Measurements from ENCODE around the gene GRXCR1.

Gene GRXCR1

GRCh38 chr4:42923431-42923830 lies 30.9 kb downstream of the GRXCR1 start:
- no peaks in the 10 kb centered on the region for H3K79me2 ChIP-seq (ENCODE audit: insufficient read depth, low read depth)
- no peak overlapping the region for H3K4me3 ChIP-seq (IDR thresholded peaks at IDR 0.05; ENCODE audit: insufficient read depth, low read depth, low read length)
- H3K27ac ChIP-seq = no peak overlapping the region
- no peaks in the 10 kb centered on the region for H3K27me3 ChIP-seq (ENCODE audit: insufficient read depth, low read depth)
- no peaks in the 10 kb centered on the region for H3K4me1 ChIP-seq (ENCODE audit: low read depth, poor library complexity, severe bottlenecking)
- no peak overlapping the region for H3K4me2 ChIP-seq
- no peak for TF ChIP-seq CTCF (conservative IDR thresholded peaks at IDR 0.05; ENCODE audit: low read depth, low read length)
- no peak overlapping the region for H3K9ac ChIP-seq
- no peak overlapping the region for H2AFZ ChIP-seq (ENCODE audit: low read depth)
- H4K20me1 ChIP-seq (ENCODE audit: insufficient read depth) = no peaks in the 10 kb centered on the region
- H3K36me3 ChIP-seq (ENCODE audit: insufficient read depth) = no peaks in the 10 kb centered on the region

GRCh38 chr4:42925921-42926320 lies 33.4 kb downstream of the GRXCR1 start:
- H3K79me2 ChIP-seq (ENCODE audit: insufficient read depth, low read depth) = no peaks in the 10 kb centered on the region
- no peak overlapping the region for H3K4me2 ChIP-seq
- H3K36me3 ChIP-seq (ENCODE audit: insufficient read depth) = no peaks in the 10 kb centered on the region
- TF ChIP-seq CTCF (conservative IDR thresholded peaks at IDR 0.05; ENCODE audit: low read depth, low read length) = no peak
- H3K4me3 ChIP-seq (IDR thresholded peaks at IDR 0.05; ENCODE audit: insufficient read depth, low read depth, low read length) = no peak overlapping the region
- H3K9ac ChIP-seq = no peak overlapping the region
- H3K27me3 ChIP-seq (ENCODE audit: insufficient read depth, low read depth) = no peaks in the 10 kb centered on the region
- no peaks in the 10 kb centered on the region for H3K4me1 ChIP-seq (ENCODE audit: low read depth, poor library complexity, severe bottlenecking)
- no peaks in the 10 kb centered on the region for H4K20me1 ChIP-seq (ENCODE audit: insufficient read depth)
- H2AFZ ChIP-seq (ENCODE audit: low read depth) = no peak overlapping the region
- H3K27ac ChIP-seq = no peak overlapping the region

GRCh38 chr4:42927946-42928345 lies 35.4 kb downstream of the GRXCR1 start:
- no peaks in the 10 kb centered on the region for H3K79me2 ChIP-seq (ENCODE audit: insufficient read depth, low read depth)
- H3K36me3 ChIP-seq (ENCODE audit: insufficient read depth) = no peaks in the 10 kb centered on the region
- no peak overlapping the region for H2AFZ ChIP-seq (ENCODE audit: low read depth)
- no peaks in the 10 kb centered on the region for H3K4me1 ChIP-seq (ENCODE audit: low read depth, poor library complexity, severe bottlenecking)
- H3K9ac ChIP-seq = no peak overlapping the region
- H3K4me2 ChIP-seq = no peak overlapping the region
- TF ChIP-seq CTCF (conservative IDR thresholded peaks at IDR 0.05; ENCODE audit: low read depth, low read length) = no peak
- no peak overlapping the region for H3K4me3 ChIP-seq (IDR thresholded peaks at IDR 0.05; ENCODE audit: insufficient read depth, low read depth, low read length)
- H3K27ac ChIP-seq = no peak overlapping the region
- no peaks in the 10 kb centered on the region for H4K20me1 ChIP-seq (ENCODE audit: insufficient read depth)
- H3K27me3 ChIP-seq (ENCODE audit: insufficient read depth, low read depth) = no peaks in the 10 kb centered on the region

GRCh38 chr4:42928582-42928981 lies 36.1 kb downstream of the GRXCR1 start:
- no peak overlapping the region for H3K4me2 ChIP-seq
- no peaks in the 10 kb centered on the region for H3K27me3 ChIP-seq (ENCODE audit: insufficient read depth, low read depth)
- no peaks in the 10 kb centered on the region for H3K79me2 ChIP-seq (ENCODE audit: insufficient read depth, low read depth)
- no peaks in the 10 kb centered on the region for H3K36me3 ChIP-seq (ENCODE audit: insufficient read depth)
- no peaks in the 10 kb centered on the region for H3K4me1 ChIP-seq (ENCODE audit: low read depth, poor library complexity, severe bottlenecking)
- no peak overlapping the region for H2AFZ ChIP-seq (ENCODE audit: low read depth)
- no peaks in the 10 kb centered on the region for H4K20me1 ChIP-seq (ENCODE audit: insufficient read depth)
- no peak overlapping the region for H3K9ac ChIP-seq
- H3K4me3 ChIP-seq (IDR thresholded peaks at IDR 0.05; ENCODE audit: insufficient read depth, low read depth, low read length) = no peak overlapping the region
- no peak overlapping the region for H3K27ac ChIP-seq
- no peak for TF ChIP-seq CTCF (conservative IDR thresholded peaks at IDR 0.05; ENCODE audit: low read depth, low read length)

- Histone ChIP-seq H3K36me3 (ENCODE audit: insufficient read depth) (no peaks in the 10 kb centered on the region), H3K27ac (no peak overlapping the region), H3K4me2 (no peak overlapping the region), H3K4me1 (ENCODE audit: low read depth, poor library complexity, severe bottlenecking) (no peaks in the 10 kb centered on the region), H4K20me1 (ENCODE audit: insufficient read depth) (no peaks in the 10 kb centered on the region), H2AFZ (ENCODE audit: low read depth) (no peak overlapping the region), H3K9ac (no peak overlapping the region), H3K27me3 (ENCODE audit: insufficient read depth, low read depth) (no peaks in the 10 kb centered on the region), H3K4me3 (IDR thresholded peaks at IDR 0.05; ENCODE audit: insufficient read depth, low read depth, low read length) (no peak overlapping the region), H3K79me2 (ENCODE audit: insufficient read depth, low read depth) (no peaks in the 10 kb centered on the region)
- TF ChIP-seq CTCF (conservative IDR thresholded peaks at IDR 0.05; ENCODE audit: low read depth, low read length) = no peak
Observed at GRCh38 chr4:42942216-42942615, 49.7 kb downstream of the GRXCR1 start.
